HG03135 (cell line): ENCODE data around the gene HCFC2.

ENCODE experiments used
- ATAC-seq: cut with Tn5 transposase; IDR thresholded peaks from one replicate; pipeline ENCODE4 v1.9.1; 2021; ENCODE audit warnings: mild to moderate bottlenecking, moderate library complexity; ENCODE audit not compliant: unreplicated experiment

Gene HCFC2

DNA sequence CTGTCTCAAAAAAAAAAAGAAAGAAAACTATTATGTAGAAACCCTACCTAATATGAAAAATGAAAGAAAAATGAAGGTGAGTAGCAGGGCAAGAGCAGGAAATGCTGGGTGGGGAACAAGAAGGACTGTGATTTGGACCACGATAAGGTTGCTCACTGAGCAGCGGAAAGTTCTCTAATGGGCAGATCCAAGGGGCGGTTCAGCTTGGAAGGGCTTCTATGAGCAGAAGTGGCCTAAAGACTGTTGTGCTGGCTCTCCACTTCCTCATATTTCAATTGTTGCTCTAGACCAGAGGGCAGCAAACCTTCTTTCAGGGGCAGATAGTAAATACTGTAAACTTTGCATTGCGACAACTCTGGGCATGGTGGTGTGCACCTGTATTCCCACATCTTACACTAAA lies 90.0 kb downstream of the HCFC2 start:
- ATAC-seq = no peak

DNA sequence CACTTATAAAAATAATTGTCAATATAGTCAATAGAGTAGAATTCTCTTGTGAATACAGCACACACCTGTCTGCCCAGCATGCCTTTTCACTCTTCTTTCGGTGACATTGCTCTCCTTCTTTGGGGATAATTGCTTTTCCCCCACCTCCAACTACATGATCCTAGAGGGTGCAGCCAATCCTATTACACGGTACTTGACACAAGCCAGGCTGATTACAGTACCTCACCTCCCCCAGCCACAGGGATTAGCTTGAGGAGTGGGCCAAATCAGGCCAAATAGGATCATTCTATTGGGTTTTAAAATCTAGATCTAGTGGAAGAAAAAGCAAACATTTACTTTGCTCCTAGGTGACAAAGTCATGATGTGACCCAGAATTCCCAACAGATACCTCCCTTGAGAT lies 90.5 kb downstream of the HCFC2 start:
- ATAC-seq = no peak
